Left lung (tissue), 10 donors: ENCODE data around the gene CHST13. TPM values are rescaled to one million over a fixed set of nuclear protein-coding genes. Genes with fewer than 3 reads are reported as not detected.

Source experiments
- ATAC-seq: fragments of 200-7000 bp; cut with Tn5 transposase; one replicate; pipeline ENCODE4 v1.9.1; 2020; ENCODE audit warnings: moderate library complexity
- DNase-seq, 4 donors: peaks; one replicate each; pipeline ENCODE4 v3.0.0-alpha.2; 2013 to 2020
- H3K27ac ChIP-seq, 2 donors: fragments of 200-600 bp; sonication (generic) in 1 of 2; one replicate each; pipeline versions ENCODE4 v1.5.0 to v1.8.0; 2020 to 2021
- H3K27me3 ChIP-seq, 2 donors: fragments of 200-600 bp; sonication (generic) in 1 of 2; one replicate each; pipeline versions ENCODE4 v1.5.0 to v1.8.0; 2020 to 2021
- H3K36me3 ChIP-seq, 2 donors: fragments of 200-600 bp; sonication (generic) in 1 of 2; one replicate each; pipeline versions ENCODE4 v1.5.0 to v1.8.0; 2020 to 2021
- H3K4me1 ChIP-seq, 2 donors: fragments of 200-600 bp; one replicate each; pipeline ENCODE4 v1.8.0; 2021
- H3K4me3 ChIP-seq, 2 donors: fragments of 200-600 bp; sonication (generic) in 1 of 2; one replicate each; pipeline versions ENCODE4 v1.5.0 to v1.8.0; 2020 to 2021; ENCODE audit warnings: mild to moderate bottlenecking in 1 of 2
- H3K9me3 ChIP-seq, 2 donors: fragments of 200-600 bp; sonication (generic) in 1 of 2; one replicate each; pipeline versions ENCODE4 v1.5.0 to v1.8.0; 2020 to 2021
- CTCF ChIP-seq, 2 donors: fragments of 200-600 bp; sonication (generic) in 1 of 2; IDR thresholded peaks; one replicate each; pipeline versions ENCODE4 v1.5.0 to v1.8.0; 2021; ENCODE audit warnings: antibody characterized with exemption in 2 of 2
- intact Hi-C, 2 donors: fragments of 100-400 bp; cut with DNase I; formaldehyde crosslinking; loops; one replicate each; pipeline versions ENCODE4 v1.11.2 to v1.14.2; 2022
- polyA plus RNA-seq, 6 donors: library from polyadenylated mRNA; unstranded; fragments of 120-200 nt; gene quantifications; one replicate each; pipeline ENCODE4 v1.2.1, GENCODE V29; 2013; ENCODE audit not compliant: insufficient read length in 6 of 6
- total RNA-seq, 2 donors: library from RNA; stranded (reverse); fragmentation: NEBNext Ultra II Directional; extraction: Animal tissue kit (Norgen Biotek cat#: 25700); gene quantifications; one replicate each; pipeline ENCODE4 v1.2.1, GENCODE V29; 2021
- donor health status: DM: no; HTN: yes; CAD: no.
- donor health status: DM: no; HTN: no; CAD: no.

The CHST13 gene
- total and polyA plus RNA-seq, 8 donors: 0.11 to 3.0 (median 0.24) TPM

GRCh38 chr3:126549861-126550487 lies 26.0 kb downstream of the CHST13 start:
- intact Hi-C loops: no loop called here
- Histone ChIP-seq H3K4me1 (no peaks in the 10 kb centered on the region), H3K27ac (no peak overlapping the region), H3K9me3 (no peaks in the 10 kb centered on the region), H3K36me3 (no peaks in the 10 kb centered on the region), H3K27me3 (no peaks in the 10 kb centered on the region), H3K4me3 (no peak overlapping the region)
- TF ChIP-seq CTCF (IDR thresholded peaks at IDR 0.05): no peak
- ATAC-seq (no peak), DNase-seq (peak in 2 of 4 donors; percentile 27 to 75)

- Histone ChIP-seq H3K36me3 (no peaks in the 10 kb centered on the region), H3K27me3 (no peaks in the 10 kb centered on the region), H3K9me3 (no peaks in the 10 kb centered on the region), H3K4me1 (no peaks in the 10 kb centered on the region), H3K27ac (no peak overlapping the region), H3K4me3 (no peak overlapping the region)
- ATAC-seq: no peak
- intact Hi-C loops: no loop called here
- no peak for TF ChIP-seq CTCF (IDR thresholded peaks at IDR 0.05)
- peak in 2 of 4 donors; percentile 26 to 58 for DNase-seq
These were observed 26.6 kb downstream of the CHST13 start for GRCh38 chr3:126550488-126551051.

- Histone ChIP-seq H3K27me3 (no peaks in the 10 kb centered on the region), H3K9me3 (no peaks in the 10 kb centered on the region), H3K27ac (no peak overlapping the region), H3K36me3 (no peaks in the 10 kb centered on the region), H3K4me3 (no peak overlapping the region), H3K4me1 (no peaks in the 10 kb centered on the region)
- intact Hi-C loops: no loop called here
- DNase-seq: peak in 2 of 4 donors; percentile 31 to 41
- ATAC-seq: no peak
- no peak for TF ChIP-seq CTCF (IDR thresholded peaks at IDR 0.05)
These were observed 27.3 kb downstream of the CHST13 start for GRCh38 chr3:126551121-126551838.

- Histone ChIP-seq H3K4me3 (no peak overlapping the region), H3K36me3 (no peaks in the 10 kb centered on the region), H3K9me3 (no peaks in the 10 kb centered on the region), H3K27me3 (no peaks in the 10 kb centered on the region), H3K4me1 (no peaks in the 10 kb centered on the region), H3K27ac (no peak overlapping the region)
- ATAC-seq (no peak), DNase-seq (peak in 2 of 4 donors; percentile 18 to 47)
- TF ChIP-seq CTCF (IDR thresholded peaks at IDR 0.05): no peak
- intact Hi-C loops: no loop called here
These were observed 28.1 kb downstream of the CHST13 start for GRCh38 chr3:126551839-126552687.
